ENCODE data around the gene CTR9. TPM values are rescaled to one million over a fixed set of nuclear protein-coding genes. Genes with fewer than 3 reads are reported as not detected.

The CTR9 gene
- total and polyA plus RNA-seq, 2 of the 8 experiments (the other 6 are each of a cell fraction or from before 2014, with no cell fraction given) = 6.1 to 37.7 TPM

DNA sequence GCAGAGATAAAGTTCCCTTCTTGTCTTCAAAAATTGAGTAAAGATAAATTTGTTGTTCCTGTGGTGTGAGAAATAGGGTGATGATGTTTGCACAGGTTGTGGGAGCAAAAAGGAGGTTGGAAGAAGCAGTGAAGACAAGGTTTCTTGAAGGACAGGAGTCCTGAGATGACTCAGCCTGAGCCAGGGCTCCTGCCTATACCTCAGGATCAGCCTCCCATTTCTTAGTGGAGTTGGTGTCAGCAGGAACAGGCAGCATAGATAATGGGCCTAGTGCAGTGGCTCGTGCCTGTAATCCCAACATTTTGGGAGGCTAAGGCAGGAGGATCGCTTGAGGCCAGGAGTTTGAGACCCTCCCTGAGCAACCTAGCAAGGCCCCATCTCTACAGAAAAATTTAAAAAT lies 29.0 kb downstream of the CTR9 start (continued):
- TF ChIP-seq, protein P1, sequence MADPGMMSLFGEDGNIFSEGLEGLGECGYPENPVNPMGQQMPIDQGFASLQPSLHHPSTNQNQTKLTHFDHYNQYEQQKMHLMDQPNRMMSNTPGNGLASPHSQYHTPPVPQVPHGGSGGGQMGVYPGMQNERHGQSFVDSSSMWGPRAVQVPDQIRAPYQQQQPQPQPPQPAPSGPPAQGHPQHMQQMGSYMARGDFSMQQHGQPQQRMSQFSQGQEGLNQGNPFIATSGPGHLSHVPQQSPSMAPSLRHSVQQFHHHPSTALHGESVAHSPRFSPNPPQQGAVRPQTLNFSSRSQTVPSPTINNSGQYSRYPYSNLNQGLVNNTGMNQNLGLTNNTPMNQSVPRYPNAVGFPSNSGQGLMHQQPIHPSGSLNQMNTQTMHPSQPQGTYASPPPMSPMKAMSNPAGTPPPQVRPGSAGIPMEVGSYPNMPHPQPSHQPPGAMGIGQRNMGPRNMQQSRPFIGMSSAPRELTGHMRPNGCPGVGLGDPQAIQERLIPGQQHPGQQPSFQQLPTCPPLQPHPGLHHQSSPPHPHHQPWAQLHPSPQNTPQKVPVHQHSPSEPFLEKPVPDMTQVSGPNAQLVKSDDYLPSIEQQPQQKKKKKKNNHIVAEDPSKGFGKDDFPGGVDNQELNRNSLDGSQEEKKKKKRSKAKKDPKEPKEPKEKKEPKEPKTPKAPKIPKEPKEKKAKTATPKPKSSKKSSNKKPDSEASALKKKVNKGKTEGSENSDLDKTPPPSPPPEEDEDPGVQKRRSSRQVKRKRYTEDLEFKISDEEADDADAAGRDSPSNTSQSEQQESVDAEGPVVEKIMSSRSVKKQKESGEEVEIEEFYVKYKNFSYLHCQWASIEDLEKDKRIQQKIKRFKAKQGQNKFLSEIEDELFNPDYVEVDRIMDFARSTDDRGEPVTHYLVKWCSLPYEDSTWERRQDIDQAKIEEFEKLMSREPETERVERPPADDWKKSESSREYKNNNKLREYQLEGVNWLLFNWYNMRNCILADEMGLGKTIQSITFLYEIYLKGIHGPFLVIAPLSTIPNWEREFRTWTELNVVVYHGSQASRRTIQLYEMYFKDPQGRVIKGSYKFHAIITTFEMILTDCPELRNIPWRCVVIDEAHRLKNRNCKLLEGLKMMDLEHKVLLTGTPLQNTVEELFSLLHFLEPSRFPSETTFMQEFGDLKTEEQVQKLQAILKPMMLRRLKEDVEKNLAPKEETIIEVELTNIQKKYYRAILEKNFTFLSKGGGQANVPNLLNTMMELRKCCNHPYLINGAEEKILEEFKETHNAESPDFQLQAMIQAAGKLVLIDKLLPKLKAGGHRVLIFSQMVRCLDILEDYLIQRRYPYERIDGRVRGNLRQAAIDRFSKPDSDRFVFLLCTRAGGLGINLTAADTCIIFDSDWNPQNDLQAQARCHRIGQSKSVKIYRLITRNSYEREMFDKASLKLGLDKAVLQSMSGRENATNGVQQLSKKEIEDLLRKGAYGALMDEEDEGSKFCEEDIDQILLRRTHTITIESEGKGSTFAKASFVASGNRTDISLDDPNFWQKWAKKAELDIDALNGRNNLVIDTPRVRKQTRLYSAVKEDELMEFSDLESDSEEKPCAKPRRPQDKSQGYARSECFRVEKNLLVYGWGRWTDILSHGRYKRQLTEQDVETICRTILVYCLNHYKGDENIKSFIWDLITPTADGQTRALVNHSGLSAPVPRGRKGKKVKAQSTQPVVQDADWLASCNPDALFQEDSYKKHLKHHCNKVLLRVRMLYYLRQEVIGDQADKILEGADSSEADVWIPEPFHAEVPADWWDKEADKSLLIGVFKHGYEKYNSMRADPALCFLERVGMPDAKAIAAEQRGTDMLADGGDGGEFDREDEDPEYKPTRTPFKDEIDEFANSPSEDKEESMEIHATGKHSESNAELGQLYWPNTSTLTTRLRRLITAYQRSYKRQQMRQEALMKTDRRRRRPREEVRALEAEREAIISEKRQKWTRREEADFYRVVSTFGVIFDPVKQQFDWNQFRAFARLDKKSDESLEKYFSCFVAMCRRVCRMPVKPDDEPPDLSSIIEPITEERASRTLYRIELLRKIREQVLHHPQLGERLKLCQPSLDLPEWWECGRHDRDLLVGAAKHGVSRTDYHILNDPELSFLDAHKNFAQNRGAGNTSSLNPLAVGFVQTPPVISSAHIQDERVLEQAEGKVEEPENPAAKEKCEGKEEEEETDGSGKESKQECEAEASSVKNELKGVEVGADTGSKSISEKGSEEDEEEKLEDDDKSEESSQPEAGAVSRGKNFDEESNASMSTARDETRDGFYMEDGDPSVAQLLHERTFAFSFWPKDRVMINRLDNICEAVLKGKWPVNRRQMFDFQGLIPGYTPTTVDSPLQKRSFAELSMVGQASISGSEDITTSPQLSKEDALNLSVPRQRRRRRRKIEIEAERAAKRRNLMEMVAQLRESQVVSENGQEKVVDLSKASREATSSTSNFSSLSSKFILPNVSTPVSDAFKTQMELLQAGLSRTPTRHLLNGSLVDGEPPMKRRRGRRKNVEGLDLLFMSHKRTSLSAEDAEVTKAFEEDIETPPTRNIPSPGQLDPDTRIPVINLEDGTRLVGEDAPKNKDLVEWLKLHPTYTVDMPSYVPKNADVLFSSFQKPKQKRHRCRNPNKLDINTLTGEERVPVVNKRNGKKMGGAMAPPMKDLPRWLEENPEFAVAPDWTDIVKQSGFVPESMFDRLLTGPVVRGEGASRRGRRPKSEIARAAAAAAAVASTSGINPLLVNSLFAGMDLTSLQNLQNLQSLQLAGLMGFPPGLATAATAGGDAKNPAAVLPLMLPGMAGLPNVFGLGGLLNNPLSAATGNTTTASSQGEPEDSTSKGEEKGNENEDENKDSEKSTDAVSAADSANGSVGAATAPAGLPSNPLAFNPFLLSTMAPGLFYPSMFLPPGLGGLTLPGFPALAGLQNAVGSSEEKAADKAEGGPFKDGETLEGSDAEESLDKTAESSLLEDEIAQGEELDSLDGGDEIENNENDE (IDR thresholded peaks at IDR 0.05; ENCODE audit: insufficient replicate concordance, low read length) = no peak
- TF ChIP-seq SP2 (IDR thresholded peaks at IDR 0.05; ENCODE audit: low read length) (no peak), RBBP5 (IDR thresholded peaks at IDR 0.05; ENCODE audit: borderline replicate concordance, low read depth, low read length) (no peak), TAF7 (optimal IDR thresholded peaks at IDR 0.05; ENCODE audit: borderline replicate concordance, low read depth, low read length) (no peak), SIX5 (IDR thresholded peaks at IDR 0.05; ENCODE audit: low read depth, low read length) (no peak), ZNF274 (IDR thresholded peaks at IDR 0.05; ENCODE audit: borderline replicate concordance, extremely low read depth, low read length) (no peak)
- TF ChIP-seq, protein P2, sequence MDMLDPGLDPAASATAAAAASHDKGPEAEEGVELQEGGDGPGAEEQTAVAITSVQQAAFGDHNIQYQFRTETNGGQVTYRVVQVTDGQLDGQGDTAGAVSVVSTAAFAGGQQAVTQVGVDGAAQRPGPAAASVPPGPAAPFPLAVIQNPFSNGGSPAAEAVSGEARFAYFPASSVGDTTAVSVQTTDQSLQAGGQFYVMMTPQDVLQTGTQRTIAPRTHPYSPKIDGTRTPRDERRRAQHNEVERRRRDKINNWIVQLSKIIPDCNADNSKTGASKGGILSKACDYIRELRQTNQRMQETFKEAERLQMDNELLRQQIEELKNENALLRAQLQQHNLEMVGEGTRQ (IDR thresholded peaks at IDR 0.05; ENCODE audit: low read length) = no peak
- TF ChIP-seq, protein P3, sequence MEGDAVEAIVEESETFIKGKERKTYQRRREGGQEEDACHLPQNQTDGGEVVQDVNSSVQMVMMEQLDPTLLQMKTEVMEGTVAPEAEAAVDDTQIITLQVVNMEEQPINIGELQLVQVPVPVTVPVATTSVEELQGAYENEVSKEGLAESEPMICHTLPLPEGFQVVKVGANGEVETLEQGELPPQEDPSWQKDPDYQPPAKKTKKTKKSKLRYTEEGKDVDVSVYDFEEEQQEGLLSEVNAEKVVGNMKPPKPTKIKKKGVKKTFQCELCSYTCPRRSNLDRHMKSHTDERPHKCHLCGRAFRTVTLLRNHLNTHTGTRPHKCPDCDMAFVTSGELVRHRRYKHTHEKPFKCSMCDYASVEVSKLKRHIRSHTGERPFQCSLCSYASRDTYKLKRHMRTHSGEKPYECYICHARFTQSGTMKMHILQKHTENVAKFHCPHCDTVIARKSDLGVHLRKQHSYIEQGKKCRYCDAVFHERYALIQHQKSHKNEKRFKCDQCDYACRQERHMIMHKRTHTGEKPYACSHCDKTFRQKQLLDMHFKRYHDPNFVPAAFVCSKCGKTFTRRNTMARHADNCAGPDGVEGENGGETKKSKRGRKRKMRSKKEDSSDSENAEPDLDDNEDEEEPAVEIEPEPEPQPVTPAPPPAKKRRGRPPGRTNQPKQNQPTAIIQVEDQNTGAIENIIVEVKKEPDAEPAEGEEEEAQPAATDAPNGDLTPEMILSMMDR (IDR thresholded peaks at IDR 0.05; ENCODE audit: control extremely low read depth in 1 of 3, insufficient read depth in 1 of 3, low read depth in 1 of 3, low read length in 3 of 3) = no peak

Data from H1 (cell line).